ENCODE data around the gene SRGAP2C. TPM values are rescaled to one million over a fixed set of nuclear protein-coding genes. Genes with fewer than 3 reads are reported as not detected.
"Not testable (repeated sequence)": the region's sequence is repeated elsewhere in the genome, so short reads cannot be mapped to it uniquely, and the experiment has no call there.

Gene SRGAP2C
- total RNA-seq, 2 experiments from 2014 or later, result 28.9 to 32.2 TPM

GRCh38 chr1:121199763-121200162 is 15.0 kb downstream of the SRGAP2C start:
- DNase-seq; H3K4me3 Mint-ChIP-seq; H3K4me1 Mint-ChIP-seq (ENCODE audit: low read depth); ATAC-seq; H3K36me3 Mint-ChIP-seq (ENCODE audit: low read depth); CTCF ChIA-PET; H3K27ac Mint-ChIP-seq; POLR2A ChIA-PET; H3K27me3 Mint-ChIP-seq (ENCODE audit: low read depth); H3K9me3 Mint-ChIP-seq (ENCODE audit: insufficient read depth): not testable (repeated sequence)

GRCh38 chr1:121200232-121200631 is 15.5 kb downstream of the SRGAP2C start:
- H3K9me3 Mint-ChIP-seq (ENCODE audit: insufficient read depth); POLR2A ChIA-PET; DNase-seq; H3K27ac Mint-ChIP-seq; CTCF ChIA-PET; H3K36me3 Mint-ChIP-seq (ENCODE audit: low read depth); ATAC-seq; H3K4me1 Mint-ChIP-seq (ENCODE audit: low read depth); H3K27me3 Mint-ChIP-seq (ENCODE audit: low read depth); H3K4me3 Mint-ChIP-seq: not testable (repeated sequence)

GRCh38 chr1:121200985-121201981 is 16.5 kb downstream of the SRGAP2C start:
- not testable (repeated sequence) for DNase-seq; H3K4me1 Mint-ChIP-seq (ENCODE audit: low read depth)

GRCh38 chr1:121202986-121203385 is 18.2 kb downstream of the SRGAP2C start:
- H3K36me3 Mint-ChIP-seq (ENCODE audit: low read depth); H3K4me3 Mint-ChIP-seq; POLR2A ChIA-PET: not testable (repeated sequence)

More at GRCh38 chr1:121200985-121201981, 16.5 kb downstream of the SRGAP2C start:
- H3K4me3 Mint-ChIP-seq; H3K27ac Mint-ChIP-seq; H3K27me3 Mint-ChIP-seq (ENCODE audit: low read depth); POLR2A ChIA-PET; H3K9me3 Mint-ChIP-seq (ENCODE audit: insufficient read depth); H3K36me3 Mint-ChIP-seq (ENCODE audit: low read depth); CTCF ChIA-PET; ATAC-seq: not testable (repeated sequence)

GRCh38 chr1:121205786-121206711 is 21.3 kb downstream of the SRGAP2C start:
- H3K4me1 Mint-ChIP-seq (ENCODE audit: low read depth); H3K36me3 Mint-ChIP-seq (ENCODE audit: low read depth); CTCF ChIA-PET; POLR2A ChIA-PET; H3K27ac Mint-ChIP-seq; DNase-seq; H3K9me3 Mint-ChIP-seq (ENCODE audit: insufficient read depth); H3K27me3 Mint-ChIP-seq (ENCODE audit: low read depth); H3K4me3 Mint-ChIP-seq; ATAC-seq: not testable (repeated sequence)

More at GRCh38 chr1:121202986-121203385, 18.2 kb downstream of the SRGAP2C start:
- H3K27ac Mint-ChIP-seq; ATAC-seq; DNase-seq; CTCF ChIA-PET; H3K9me3 Mint-ChIP-seq (ENCODE audit: insufficient read depth); H3K27me3 Mint-ChIP-seq (ENCODE audit: low read depth); H3K4me1 Mint-ChIP-seq (ENCODE audit: low read depth): not testable (repeated sequence)

GRCh38 chr1:121207328-121207727 is 22.6 kb downstream of the SRGAP2C start:
- ATAC-seq; H3K4me1 Mint-ChIP-seq (ENCODE audit: low read depth): not testable (repeated sequence)

GRCh38 chr1:121208375-121208774 is 23.6 kb downstream of the SRGAP2C start:
- CTCF ChIA-PET; ATAC-seq; H3K4me1 Mint-ChIP-seq (ENCODE audit: low read depth); H3K4me3 Mint-ChIP-seq; H3K9me3 Mint-ChIP-seq (ENCODE audit: insufficient read depth); POLR2A ChIA-PET; H3K27ac Mint-ChIP-seq; H3K36me3 Mint-ChIP-seq (ENCODE audit: low read depth); DNase-seq; H3K27me3 Mint-ChIP-seq (ENCODE audit: low read depth): not testable (repeated sequence)

More at GRCh38 chr1:121207328-121207727, 22.6 kb downstream of the SRGAP2C start:
- POLR2A ChIA-PET; DNase-seq; H3K27me3 Mint-ChIP-seq (ENCODE audit: low read depth); CTCF ChIA-PET; H3K4me3 Mint-ChIP-seq; H3K27ac Mint-ChIP-seq; H3K36me3 Mint-ChIP-seq (ENCODE audit: low read depth); H3K9me3 Mint-ChIP-seq (ENCODE audit: insufficient read depth): not testable (repeated sequence)

GRCh38 chr1:121210778-121211177 is 26.0 kb downstream of the SRGAP2C start:
- H3K4me1 Mint-ChIP-seq (ENCODE audit: low read depth); H3K27ac Mint-ChIP-seq: not testable (repeated sequence)

GRCh38 chr1:121213491-121213890 is 28.7 kb downstream of the SRGAP2C start:
- H3K4me3 Mint-ChIP-seq; H3K4me1 Mint-ChIP-seq (ENCODE audit: low read depth); H3K27me3 Mint-ChIP-seq (ENCODE audit: low read depth); POLR2A ChIA-PET; CTCF ChIA-PET; DNase-seq; H3K9me3 Mint-ChIP-seq (ENCODE audit: insufficient read depth); ATAC-seq; H3K27ac Mint-ChIP-seq; H3K36me3 Mint-ChIP-seq (ENCODE audit: low read depth): not testable (repeated sequence)

More at GRCh38 chr1:121210778-121211177, 26.0 kb downstream of the SRGAP2C start:
- H3K9me3 Mint-ChIP-seq (ENCODE audit: insufficient read depth); ATAC-seq; DNase-seq; CTCF ChIA-PET; H3K27me3 Mint-ChIP-seq (ENCODE audit: low read depth); POLR2A ChIA-PET; H3K4me3 Mint-ChIP-seq; H3K36me3 Mint-ChIP-seq (ENCODE audit: low read depth): not testable (repeated sequence)

- H3K36me3 Mint-ChIP-seq (ENCODE audit: low read depth); POLR2A ChIA-PET; H3K4me3 Mint-ChIP-seq; ATAC-seq; H3K4me1 Mint-ChIP-seq (ENCODE audit: low read depth); H3K27ac Mint-ChIP-seq; CTCF ChIA-PET; H3K27me3 Mint-ChIP-seq (ENCODE audit: low read depth); H3K9me3 Mint-ChIP-seq (ENCODE audit: insufficient read depth); DNase-seq: not testable (repeated sequence)
Measured at GRCh38 chr1:121214544-121215156, 29.9 kb downstream of the SRGAP2C start.

GRCh38 chr1:121215699-121216417 is 31.1 kb downstream of the SRGAP2C start:
- CTCF ChIA-PET; H3K4me1 Mint-ChIP-seq (ENCODE audit: low read depth); H3K36me3 Mint-ChIP-seq (ENCODE audit: low read depth); H3K9me3 Mint-ChIP-seq (ENCODE audit: insufficient read depth); H3K4me3 Mint-ChIP-seq; ATAC-seq; POLR2A ChIA-PET; H3K27me3 Mint-ChIP-seq (ENCODE audit: low read depth); H3K27ac Mint-ChIP-seq; DNase-seq: not testable (repeated sequence)
